HCT116 (cell line): ENCODE results near the gene MOCS1. TPM values are rescaled to one million over a fixed set of nuclear protein-coding genes. Genes with fewer than 3 reads are reported as not detected.

ENCODE experiments used
- ATAC-seq: fragments of 200-7000 bp; cut with Tn5 transposase; 2 replicates; pipeline ENCODE4 v1.9.1; 2020; ENCODE audit warnings: mild to moderate bottlenecking, moderate library complexity
- BruUV-seq: library from RNA; stranded (reverse); fragments of 400-500 nt; replicated peaks from 2 replicates; lab custom pipeline; 2021; lab: Mats Ljungman, UMichigan
- CTCF ChIA-PET: fragments of 300-600 bp; sonication (Branson Sonifier 250); formaldehyde crosslinking; loops from one replicate; lab custom pipeline; 2021; ENCODE audit warnings: antibody characterized with exemption; lab: Charles Lee
- POLR2A ChIA-PET: fragments of 300-600, 350-600 bp; sonication (Branson Sonifier 250); formaldehyde crosslinking; loops from one replicate; lab custom pipeline; 2021; ENCODE audit warnings: antibody characterized with exemption; lab: Charles Lee
- RAD21 ChIA-PET, 2 experiments: fragments of 300-600 bp; sonication (Branson Sonifier 250); formaldehyde crosslinking; loops; one replicate each; lab custom pipeline; 2023; ENCODE audit warnings: low total read pairs in 2 of 2; ENCODE audit not compliant: uncharacterized antibody in 2 of 2, unreplicated experiment in 2 of 2, low non-redundant PET in 1 of 2; lab: Charles Lee
- DNase-seq: peaks from one replicate; pipeline ENCODE4 v3.0.0-alpha.2; 2010; ENCODE audit warnings: low read depth, low spot score
- H2AFZ ChIP-seq: fragments of 200-600 bp; shearing (Covaris generic), sonication (generic); 2 replicates; pipeline ENCODE4 v1.6.1; 2017; ENCODE audit warnings: low read depth, mixed run types, mixed read lengths, antibody characterized with exemption, low read length; ENCODE audit not compliant: poor library complexity, severe bottlenecking
- H3K27ac ChIP-seq: 2 replicates; pipeline ENCODE4 v1.5.1; 2012; ENCODE audit warnings: low read depth, low read length
- H3K27me3 ChIP-seq: fragments of 200-600 bp; sonication (generic); 2 replicates; pipeline ENCODE4 v1.6.1; 2016; ENCODE audit warnings: mixed run types, low read length, mixed read lengths; ENCODE audit not compliant: insufficient read depth
- H3K36me3 ChIP-seq, 2 experiments: fragments of 200-500 bp in 1 of 2; fragments of 200-600 bp in 1 of 2; sonication (Bioruptor generic) in 1 of 2; sonication (generic) in 1 of 2; 2 replicates each; pipeline versions ENCODE4 v1.5.1 to v1.6.1; 2014 to 2016; ENCODE audit warnings: low read length in 2 of 2, inconsistent platforms in 1 of 2, mixed read lengths in 1 of 2, mixed run types in 1 of 2; ENCODE audit not compliant: insufficient read depth in 2 of 2, control insufficient read depth in 1 of 2
- H3K4me1 ChIP-seq, 2 experiments: fragments of 200-600 bp in 1 of 2; sonication (generic) in 1 of 2; 2 replicates each; pipeline versions ENCODE4 v1.5.1 to v1.6.1; 2012 to 2017; ENCODE audit warnings: low read length in 2 of 2, inconsistent platforms in 1 of 2, mild to moderate bottlenecking in 1 of 2, mixed read lengths in 1 of 2, mixed run types in 1 of 2, moderate library complexity in 1 of 2; ENCODE audit not compliant: insufficient read depth in 2 of 2, control insufficient read depth in 1 of 2
- H3K4me2 ChIP-seq: fragments of 200-600 bp; sonication (generic); 2 replicates; pipeline ENCODE4 v1.6.1; 2017; ENCODE audit warnings: mixed run types, low read length, mixed read lengths
- H3K4me3 ChIP-seq, 2 experiments: fragments of 200-600 bp in 1 of 2; sonication (generic) in 1 of 2; replicated peaks in 1 of 2; 2 replicates each; pipeline ENCODE4 v1.5.1; 2011 to 2016; ENCODE audit warnings: low read length in 2 of 2, control low read depth in 1 of 2, low read depth in 1 of 2, mild to moderate bottlenecking in 1 of 2, mixed read lengths in 1 of 2, mixed run types in 1 of 2
- H3K79me2 ChIP-seq: fragments of 200-600 bp; sonication (generic); 2 replicates; pipeline ENCODE4 v1.6.1; 2017; ENCODE audit warnings: mild to moderate bottlenecking, mixed run types, low read length, moderate library complexity, mixed read lengths; ENCODE audit not compliant: insufficient read depth
- H3K9ac ChIP-seq: fragments of 200-600 bp; sonication (generic); 2 replicates; pipeline ENCODE4 v1.6.1; 2016; ENCODE audit warnings: low read length, mixed read lengths
- H3K9me2 ChIP-seq: fragments of 200-600 bp; sonication (generic), shearing (Covaris generic); 2 replicates; pipeline ENCODE4 v1.6.1; 2017; ENCODE audit warnings: mixed run types, mild to moderate bottlenecking, moderate library complexity; ENCODE audit not compliant: insufficient read depth
- H3K9me3 ChIP-seq, 2 experiments: fragments of 200-500 bp in 1 of 2; fragments of 200-600 bp in 1 of 2; sonication (Bioruptor generic) in 1 of 2; sonication (generic) in 1 of 2; 2 replicates each; pipeline ENCODE4 v1.6.1; 2014 to 2017; ENCODE audit warnings: low read length in 2 of 2, mixed read lengths in 2 of 2, inconsistent platforms in 1 of 2, low read depth in 1 of 2, mild to moderate bottlenecking in 1 of 2, mixed run types in 1 of 2, moderate library complexity in 1 of 2; ENCODE audit not compliant: control insufficient read depth in 1 of 2, insufficient read depth in 1 of 2
- H4K20me1 ChIP-seq: fragments of 200-600 bp; sonication (generic), shearing (Covaris generic); 2 replicates; pipeline ENCODE4 v1.6.1; 2017; ENCODE audit warnings: mixed run types, mild to moderate bottlenecking, moderate library complexity; ENCODE audit not compliant: insufficient read depth
- ATF3 ChIP-seq: IDR thresholded peaks from 2 replicates; pipeline ENCODE4 v1.6.1; 2012
- EGR1 ChIP-seq: IDR thresholded peaks from 2 replicates; pipeline ENCODE4 v1.6.1; 2012; ENCODE audit warnings: low read depth
- ELF1 ChIP-seq: IDR thresholded peaks from 2 replicates; pipeline ENCODE4 v1.6.1; 2012; ENCODE audit warnings: low read depth, borderline replicate concordance
- EZH2phosphoT487 ChIP-seq: fragments of 200-600 bp; IDR thresholded peaks from 2 replicates; pipeline ENCODE4 v1.6.1; 2018; ENCODE audit warnings: antibody characterized with exemption, borderline replicate concordance
- RAD21 ChIP-seq: IDR thresholded peaks from 2 replicates; pipeline ENCODE4 v1.6.1; 2012; ENCODE audit warnings: low read depth, mild to moderate bottlenecking
- SRF ChIP-seq: IDR thresholded peaks from 2 replicates; pipeline ENCODE4 v1.6.1; 2012; ENCODE audit warnings: low read depth
- TCF7L2 ChIP-seq: IDR thresholded peaks from 2 replicates; pipeline ENCODE4 v1.7.0; 2011; ENCODE audit warnings: borderline replicate concordance, inconsistent platforms; ENCODE audit not compliant: insufficient read depth, insufficient read length; ENCODE audit errors: extremely low read depth
- YY1 ChIP-seq: IDR thresholded peaks from 2 replicates; pipeline ENCODE4 v1.6.1; 2011; ENCODE audit warnings: low read length, low read depth, moderate library complexity, mild to moderate bottlenecking; ENCODE audit not compliant: insufficient replicate concordance; ENCODE audit errors: extremely low read depth
- ZNF274 ChIP-seq: fragments of 200-500 bp; sonication (Bioruptor generic); IDR thresholded peaks from 2 replicates; pipeline ENCODE4 v1.6.1; 2014; ENCODE audit warnings: mild to moderate bottlenecking, low read depth, low read length, inconsistent platforms
- intact Hi-C: fragments of 100-400 bp; cut with micrococcal nuclease; formaldehyde crosslinking; loops from 2 replicates; pipeline ENCODE4 v1.10.0; 2022
- total RNA-seq: library from RNA; stranded (reverse); gene quantifications from one replicate; pipeline ENCODE4 v1.2.1, GENCODE V29; 2021; ENCODE audit not compliant: unreplicated experiment

Gene MOCS1
- total RNA-seq, 1 experiment from 2014 or later = 9.3 TPM

- H3K9ac ChIP-seq = no peak overlapping the region
- no peaks in the 10 kb centered on the region for H3K9me3 ChIP-seq
- no peak overlapping the region for H2AFZ ChIP-seq
- no peaks in the 10 kb centered on the region for H3K36me3 ChIP-seq
- intact Hi-C loops = no loop called here
- H3K27ac ChIP-seq = no peak overlapping the region
- ChIA-PET POLR2A (no interaction called here), RAD21 (no interaction called here), CTCF (interaction anchor here (1.1 kb wide), 1 partner anchor 14 kb away, joined by 3 read pairs; no protein-coding TSS in a partner anchor)
- TF ChIP-seq EZH2phosphoT487 (no peak), TCF7L2 (no peak), YY1 (no peak), ATF3 (no peak), ZNF274 (no peak), SRF (no peak), EGR1 (no peak), RAD21 (no peak), ELF1 (no peak)
- no peak overlapping the region for H3K4me3 ChIP-seq
- no peaks in the 10 kb centered on the region for H3K4me1 ChIP-seq
- peaks cover 23% of the 10 kb centered on the region for H3K27me3 ChIP-seq
- H4K20me1 ChIP-seq = no peaks in the 10 kb centered on the region
- no peaks in the 10 kb centered on the region for H3K79me2 ChIP-seq
- H3K9me2 ChIP-seq = no peaks in the 10 kb centered on the region
- ATAC-seq = no peak
- no peak overlapping the region for H3K4me2 ChIP-seq
- no peak for DNase-seq
- BruUV-seq = no TSS peak
Measured at GRCh38 chr6:39879535-39879934, 54.7 kb downstream of the MOCS1 start.

- POLR2A ChIA-PET = no interaction called here
Measured at GRCh38 chr6:39876826-39877225, 57.4 kb downstream of the MOCS1 start.

More at GRCh38 chr6:39876826-39877225, 57.4 kb downstream of the MOCS1 start:
- Histone ChIP-seq H3K79me2 (no peaks in the 10 kb centered on the region), H3K36me3 (no peaks in the 10 kb centered on the region), H3K4me2 (no peak overlapping the region), H3K27me3 (peaks cover 31% of the 10 kb centered on the region), H3K9me2 (no peaks in the 10 kb centered on the region), H3K9ac (no peak overlapping the region), H3K4me3 (no peak overlapping the region), H3K4me1 (no peaks in the 10 kb centered on the region), H2AFZ (no peak overlapping the region), H3K27ac (no peak overlapping the region), H4K20me1 (no peaks in the 10 kb centered on the region), H3K9me3 (no peaks in the 10 kb centered on the region)
- BruUV-seq = no TSS peak
- DNase-seq (no peak), ATAC-seq (no peak)
- intact Hi-C loops = no loop called here
- TF ChIP-seq EZH2phosphoT487 = no peak
- CTCF ChIA-PET = interaction anchor here (3.6 kb wide), 1 partner anchor 11 kb away, joined by 13 read pairs; no protein-coding TSS in a partner anchor
- RAD21 ChIA-PET = no interaction called here
